SH-SY5Y (cell line): Measurements from ENCODE around the gene NR5A2.

Experiments used
- GATA2 ChIP-seq: IDR thresholded peaks from 2 replicates; pipeline ENCODE4 v1.6.1; 2011; ENCODE audit warnings: mild to moderate bottlenecking, low read depth, low read length
- GATA3 ChIP-seq: IDR thresholded peaks from 2 replicates; pipeline ENCODE4 v1.6.1; 2011; ENCODE audit warnings: low read depth, mild to moderate bottlenecking, low read length, moderate library complexity

- TF ChIP-seq GATA2 (no peak), GATA3 (no peak)
Measured at GRCh38 chr1:200150721-200151120, 123.2 kb downstream of the NR5A2 start.
